ENCODE measurements around the gene ZDHHC17.
A peak's percentile ranks its signal among the peaks of the same experiment; 100 is the strongest.
"Not testable (repeated sequence)": the region's sequence is repeated elsewhere in the genome, so short reads cannot be mapped to it uniquely, and the experiment has no call there.

Gene ZDHHC17

GRCh38 chr12:76777765-76778216 lies 13.9 kb downstream of the ZDHHC17 start:
- DNase-seq: no peak

GRCh38 chr12:76778364-76778763 lies 14.4 kb downstream of the ZDHHC17 start:
- no peak for DNase-seq

GRCh38 chr12:76779310-76779709 lies 15.4 kb downstream of the ZDHHC17 start:
- DNase-seq: not testable (repeated sequence)

GRCh38 chr12:76781321-76781720 lies 17.4 kb downstream of the ZDHHC17 start:
- no peak for DNase-seq

GRCh38 chr12:76782526-76782925 lies 18.6 kb downstream of the ZDHHC17 start:
- DNase-seq: no peak

- DNase-seq: peak; percentile 7
These were observed 20.7 kb downstream of the ZDHHC17 start for GRCh38 chr12:76784600-76785051.

GRCh38 chr12:76785407-76785806 lies 21.5 kb downstream of the ZDHHC17 start:
- no peak for DNase-seq

- no peak for DNase-seq
These were observed 23.1 kb downstream of the ZDHHC17 start for GRCh38 chr12:76786986-76787385.

- no peak for DNase-seq
These were observed 23.8 kb downstream of the ZDHHC17 start for GRCh38 chr12:76787689-76788088.

GRCh38 chr12:76789335-76790050 lies 25.6 kb downstream of the ZDHHC17 start:
- DNase-seq: no peak

GRCh38 chr12:76790564-76791552 lies 26.9 kb downstream of the ZDHHC17 start:
- no peak for DNase-seq

- DNase-seq: no peak
These were observed 28.9 kb downstream of the ZDHHC17 start for GRCh38 chr12:76792828-76793227.

- DNase-seq: no peak
These were observed 34.9 kb downstream of the ZDHHC17 start for GRCh38 chr12:76798864-76799263.

GRCh38 chr12:76799362-76799761 lies 35.4 kb downstream of the ZDHHC17 start:
- no peak for DNase-seq

- DNase-seq: no peak
These were observed 38.1 kb downstream of the ZDHHC17 start for GRCh38 chr12:76802060-76802459.

- no peak for DNase-seq
These were observed 40.6 kb downstream of the ZDHHC17 start for GRCh38 chr12:76804435-76804976.

- DNase-seq: no peak
These were observed 46.9 kb downstream of the ZDHHC17 start for GRCh38 chr12:76810671-76811419.

GRCh38 chr12:76811976-76812375 lies 48.1 kb downstream of the ZDHHC17 start:
- DNase-seq: no peak

GRCh38 chr12:76813265-76813664 lies 49.4 kb downstream of the ZDHHC17 start:
- no peak for DNase-seq

GRCh38 chr12:76813972-76814371 lies 50.1 kb downstream of the ZDHHC17 start:
- DNase-seq: no peak

GRCh38 chr12:76820888-76821482 lies 57.1 kb downstream of the ZDHHC17 start:
- peak; percentile 12 for DNase-seq

GRCh38 chr12:76830436-76830835 lies 66.5 kb downstream of the ZDHHC17 start:
- no peak for DNase-seq
